CD1c-positive myeloid dendritic cell (primary cell): ENCODE measurements around the gene USB1.

Experiments
- DNase-seq: peaks from one replicate; pipeline ENCODE4 v3.0.0-alpha.2; 2016; ENCODE audit errors: extremely low spot score

The USB1 gene

DNA sequence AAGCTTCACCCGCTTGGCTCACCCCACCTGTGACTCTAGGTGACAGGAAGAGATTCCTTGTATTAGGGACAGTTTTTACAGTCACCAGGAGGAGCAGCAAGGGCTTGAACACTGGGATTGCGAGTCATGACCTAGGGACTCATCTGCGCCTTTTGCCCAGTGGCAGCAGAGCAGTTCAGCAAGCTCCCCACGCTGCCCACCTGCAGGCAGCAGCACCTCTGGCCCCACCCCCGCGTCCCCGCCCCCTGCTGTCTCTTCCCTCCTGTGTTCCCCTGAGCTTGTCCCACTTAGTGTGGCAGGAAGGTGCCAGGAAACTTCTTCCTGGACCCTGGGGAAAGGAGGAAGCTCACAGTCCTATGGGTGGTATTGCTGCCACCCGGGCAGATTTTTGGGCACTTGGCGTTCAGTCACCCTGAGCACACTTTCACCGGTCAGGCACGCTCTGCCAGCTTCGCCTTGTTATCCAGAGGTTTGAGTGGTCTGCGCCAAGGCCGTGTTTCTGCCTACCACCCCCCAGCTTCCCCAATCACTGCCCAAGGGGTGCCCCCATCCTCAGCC, 33.0 kb downstream of the USB1 start:
- no peak for DNase-seq

DNA sequence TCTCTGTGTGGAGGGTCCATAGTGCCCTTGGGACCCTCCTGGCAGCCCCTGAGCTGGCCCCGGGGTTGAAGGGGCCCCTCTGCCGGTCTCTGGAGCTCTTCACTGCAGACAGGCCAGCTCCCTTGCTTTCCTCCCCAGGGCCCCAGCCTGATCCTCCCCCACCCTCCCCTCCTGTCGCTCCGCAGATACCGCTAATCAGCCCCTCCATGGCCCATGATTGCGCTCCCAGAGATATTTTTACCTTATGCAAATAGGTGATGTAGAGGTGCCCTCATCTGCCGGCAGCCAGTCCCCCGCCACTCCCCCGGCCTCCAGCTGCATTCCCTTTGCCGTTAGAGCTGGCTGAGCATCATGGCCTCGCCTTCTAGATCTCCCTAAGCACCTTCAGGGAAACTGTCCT, 33.6 kb downstream of the USB1 start:
- no peak for DNase-seq

DNA sequence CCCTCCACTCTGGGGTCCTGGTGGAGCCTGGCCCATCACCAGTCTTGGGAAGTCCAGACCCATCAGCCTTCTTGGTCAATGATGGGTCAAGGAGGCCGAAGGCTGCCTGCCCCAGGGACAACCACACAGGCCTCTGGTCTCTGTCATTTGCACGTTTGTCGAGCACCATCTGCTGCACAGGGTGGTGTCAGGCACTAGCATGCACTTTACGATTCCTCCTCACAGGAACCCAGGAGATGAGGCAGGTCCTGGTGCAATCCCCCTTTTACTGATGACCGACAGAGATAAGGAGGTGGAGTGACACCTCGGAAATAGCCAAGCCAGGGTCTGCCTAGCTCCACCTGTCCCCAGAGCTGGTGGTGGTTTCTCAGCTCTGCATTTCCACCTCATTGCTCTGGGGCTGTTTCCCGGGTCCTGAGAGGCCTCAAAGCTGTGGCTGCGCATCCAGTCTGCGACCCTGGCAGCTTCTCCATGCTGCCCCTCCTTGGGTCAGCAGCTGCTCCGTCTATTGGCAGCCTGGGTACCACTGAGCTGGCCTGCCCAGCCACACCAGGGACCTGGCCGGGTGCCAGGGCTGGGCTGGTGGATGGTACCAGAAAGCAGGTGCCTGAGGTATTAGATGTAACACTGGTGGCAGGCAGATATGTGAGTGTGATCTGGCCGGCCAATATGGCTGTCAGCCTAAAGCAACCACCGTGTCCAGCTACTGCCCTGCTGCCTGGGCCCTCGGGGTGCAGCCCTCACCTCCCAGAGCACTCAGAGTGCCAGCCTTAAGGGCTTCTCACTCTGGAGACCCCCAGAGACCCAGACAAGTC, 34.4 kb downstream of the USB1 start:
- DNase-seq = no peak

DNA sequence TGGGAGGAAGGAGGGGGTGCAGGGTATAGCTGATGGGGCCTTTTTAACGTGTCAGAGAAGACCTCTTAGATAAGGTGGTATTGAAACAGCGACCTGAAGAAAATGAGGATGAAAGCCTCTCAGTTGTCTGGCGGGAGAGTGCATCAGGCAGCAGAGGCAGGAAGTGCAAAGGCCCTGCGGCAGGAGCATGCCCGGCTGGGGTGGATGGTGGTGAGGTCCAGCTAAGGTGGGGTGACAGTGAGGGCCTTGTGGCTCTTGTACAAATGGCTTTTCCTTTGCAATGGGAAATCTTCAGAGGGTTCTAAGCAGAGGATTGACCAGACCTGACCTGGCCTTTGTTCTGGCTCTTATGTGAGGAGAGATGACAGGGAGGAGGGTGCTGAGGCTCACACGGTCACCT, 35.7 kb downstream of the USB1 start:
- DNase-seq = no peak

DNA sequence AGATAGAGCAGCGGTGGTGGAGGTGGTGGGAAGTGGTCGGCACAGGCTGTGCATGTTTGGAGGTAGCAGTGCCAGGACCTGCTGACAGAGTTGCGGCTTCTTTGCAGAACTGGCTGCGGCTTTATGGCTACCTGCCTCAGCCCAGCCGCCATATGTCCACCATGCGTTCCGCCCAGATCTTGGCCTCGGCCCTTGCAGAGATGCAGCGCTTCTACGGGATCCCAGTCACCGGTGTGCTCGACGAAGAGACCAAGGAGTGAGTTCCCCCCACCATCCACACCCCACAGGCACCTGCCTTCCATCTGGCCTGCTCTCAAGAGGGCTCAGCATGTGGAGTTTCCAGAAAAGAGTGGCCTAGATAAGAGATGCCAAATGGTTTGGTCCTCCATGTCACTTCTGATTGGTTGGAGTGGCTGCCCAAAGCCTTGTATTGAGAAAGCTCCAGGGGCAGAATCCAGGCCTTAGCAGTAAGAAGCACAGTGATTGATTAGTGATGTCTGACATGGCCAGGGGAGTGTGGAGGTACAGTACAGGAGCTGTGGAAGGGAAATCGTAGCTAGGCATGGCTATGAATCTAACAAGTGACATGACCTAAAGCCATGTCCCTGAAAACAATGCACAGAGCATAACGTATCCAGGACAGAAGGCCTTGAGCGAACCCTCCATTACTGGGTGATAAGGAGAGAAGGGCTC, 36.3 kb downstream of the USB1 start:
- no peak for DNase-seq

DNA sequence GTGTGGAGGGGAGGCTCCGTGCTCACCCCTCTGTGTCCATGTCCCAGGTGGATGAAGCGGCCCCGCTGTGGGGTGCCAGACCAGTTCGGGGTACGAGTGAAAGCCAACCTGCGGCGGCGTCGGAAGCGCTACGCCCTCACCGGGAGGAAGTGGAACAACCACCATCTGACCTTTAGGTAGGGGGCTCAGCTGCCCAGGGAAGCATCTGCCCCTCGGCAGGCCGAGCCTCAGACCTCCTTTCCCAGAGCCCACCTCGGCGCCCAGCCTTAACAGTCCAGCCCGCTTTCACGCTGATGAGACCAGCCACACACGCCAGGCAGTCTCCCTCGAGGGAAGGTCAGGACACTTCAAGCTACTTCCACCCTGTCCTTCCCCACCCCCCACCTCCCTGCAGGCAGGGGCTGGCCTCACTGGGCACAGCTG, 37.0 kb downstream of the USB1 start:
- DNase-seq = no peak

DNA sequence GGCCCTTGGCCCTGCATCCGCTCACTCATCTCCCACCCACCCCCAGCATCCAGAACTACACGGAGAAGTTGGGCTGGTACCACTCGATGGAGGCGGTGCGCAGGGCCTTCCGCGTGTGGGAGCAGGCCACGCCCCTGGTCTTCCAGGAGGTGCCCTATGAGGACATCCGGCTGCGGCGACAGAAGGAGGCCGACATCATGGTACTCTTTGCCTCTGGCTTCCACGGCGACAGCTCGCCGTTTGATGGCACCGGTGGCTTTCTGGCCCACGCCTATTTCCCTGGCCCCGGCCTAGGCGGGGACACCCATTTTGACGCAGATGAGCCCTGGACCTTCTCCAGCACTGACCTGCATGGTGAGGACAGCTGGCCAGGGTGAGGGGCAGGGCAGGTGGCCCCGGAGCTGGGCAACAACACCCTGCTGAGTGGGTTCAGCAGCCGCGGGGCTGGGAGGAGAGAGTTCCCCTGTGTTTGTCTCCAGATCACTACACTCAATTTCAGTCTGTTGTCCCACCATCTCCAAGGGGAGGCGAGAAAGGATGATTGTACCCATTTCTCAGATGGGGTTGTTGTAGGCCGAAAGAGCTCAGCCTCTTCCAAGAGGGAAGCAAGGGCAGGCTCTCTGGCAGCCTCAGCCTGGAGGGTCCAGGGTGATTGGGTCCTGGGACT, 38.8 kb downstream of the USB1 start:
- no peak for DNase-seq

DNA sequence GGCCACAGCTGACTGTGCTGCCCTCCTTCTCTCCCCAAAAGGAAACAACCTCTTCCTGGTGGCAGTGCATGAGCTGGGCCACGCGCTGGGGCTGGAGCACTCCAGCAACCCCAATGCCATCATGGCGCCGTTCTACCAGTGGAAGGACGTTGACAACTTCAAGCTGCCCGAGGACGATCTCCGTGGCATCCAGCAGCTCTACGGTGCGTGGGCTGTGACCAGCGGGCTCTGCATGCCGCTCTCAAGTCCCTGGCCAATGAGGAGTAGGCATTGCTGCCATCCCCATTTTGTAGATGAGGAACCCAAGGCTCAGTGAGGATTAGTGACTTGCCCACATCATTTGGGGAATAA, 39.3 kb downstream of the USB1 start:
- DNase-seq = no peak

DNA sequence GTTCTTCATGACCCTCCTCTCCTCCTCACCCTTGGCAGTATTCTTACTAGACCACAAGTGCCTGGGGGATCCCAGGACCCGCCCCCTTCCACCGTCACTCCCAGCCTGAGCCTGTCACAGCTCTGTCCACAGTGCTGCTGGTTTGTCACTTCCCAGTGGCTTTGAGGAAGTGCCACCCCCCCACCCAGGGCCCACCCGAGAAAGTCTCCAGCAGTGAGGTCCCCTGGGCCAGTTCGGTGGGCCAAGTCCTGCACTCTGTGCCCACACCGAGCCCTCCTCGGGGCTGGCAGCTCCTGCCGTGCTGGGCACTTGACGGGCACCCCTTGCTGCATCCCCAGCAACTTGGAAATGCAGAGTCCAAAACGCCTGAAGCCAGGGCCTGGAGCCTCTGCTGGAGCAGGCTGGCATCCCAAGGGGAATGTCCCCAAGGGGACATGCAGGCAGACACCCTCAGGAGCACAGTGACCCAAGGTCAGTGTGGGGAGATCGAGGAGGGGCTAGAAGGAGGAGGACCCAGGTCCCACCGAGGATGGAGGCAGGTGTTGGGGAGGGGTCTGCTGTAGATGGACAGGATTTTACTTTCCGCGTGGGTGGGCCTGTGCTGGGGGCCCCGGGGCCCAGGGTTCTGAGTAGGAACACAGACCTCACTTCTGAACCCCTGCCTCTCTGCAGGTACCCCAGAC, 39.9 kb downstream of the USB1 start:
- DNase-seq = no peak

DNA sequence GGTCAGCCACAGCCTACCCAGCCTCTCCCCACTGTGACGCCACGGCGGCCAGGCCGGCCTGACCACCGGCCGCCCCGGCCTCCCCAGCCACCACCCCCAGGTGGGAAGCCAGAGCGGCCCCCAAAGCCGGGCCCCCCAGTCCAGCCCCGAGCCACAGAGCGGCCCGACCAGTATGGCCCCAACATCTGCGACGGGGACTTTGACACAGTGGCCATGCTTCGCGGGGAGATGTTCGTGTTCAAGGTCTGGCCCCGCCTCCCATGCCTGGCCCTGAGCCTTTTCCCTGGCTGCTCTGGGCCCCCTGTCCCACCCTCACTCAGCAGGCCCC, 40.4 kb downstream of the USB1 start:
- no peak for DNase-seq

DNA sequence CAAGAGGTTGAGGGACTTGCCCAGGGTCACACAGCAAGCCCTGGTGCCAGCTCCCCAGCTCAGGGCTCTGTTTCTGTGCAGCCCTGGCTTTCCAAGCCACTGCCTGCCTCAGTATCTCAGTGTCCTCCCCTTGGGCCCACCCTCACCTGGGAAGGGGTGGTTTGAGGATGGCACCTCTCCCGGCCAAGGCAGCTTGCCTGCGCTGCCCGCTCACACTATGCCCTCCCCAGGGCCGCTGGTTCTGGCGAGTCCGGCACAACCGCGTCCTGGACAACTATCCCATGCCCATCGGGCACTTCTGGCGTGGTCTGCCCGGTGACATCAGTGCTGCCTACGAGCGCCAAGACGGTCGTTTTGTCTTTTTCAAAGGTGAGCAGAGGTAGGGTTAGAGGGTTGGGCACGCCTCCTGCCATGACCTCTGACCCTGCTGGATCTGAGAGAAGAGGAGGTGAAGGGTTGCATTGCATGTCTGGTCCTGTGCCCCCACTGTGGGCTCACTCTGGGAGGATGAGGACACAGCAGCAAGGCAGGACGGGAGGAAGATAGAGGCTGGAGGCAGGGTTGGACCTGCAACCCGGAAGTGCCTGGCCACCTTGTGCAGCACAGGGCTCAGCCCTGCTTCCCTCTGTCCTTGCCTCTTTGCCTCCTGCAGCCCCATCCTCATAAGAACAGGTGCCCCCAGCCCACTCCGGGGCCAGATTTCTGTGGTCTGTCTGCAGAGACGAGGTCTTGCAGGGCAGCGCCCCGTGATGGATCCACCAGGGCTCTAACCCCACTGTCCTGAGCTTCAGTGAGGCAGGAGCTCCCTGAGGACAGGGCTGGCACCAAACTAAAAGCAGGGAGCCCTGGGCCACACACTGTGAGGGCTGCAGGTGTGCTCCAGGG, 41.0 kb downstream of the USB1 start:
- no peak for DNase-seq

DNA sequence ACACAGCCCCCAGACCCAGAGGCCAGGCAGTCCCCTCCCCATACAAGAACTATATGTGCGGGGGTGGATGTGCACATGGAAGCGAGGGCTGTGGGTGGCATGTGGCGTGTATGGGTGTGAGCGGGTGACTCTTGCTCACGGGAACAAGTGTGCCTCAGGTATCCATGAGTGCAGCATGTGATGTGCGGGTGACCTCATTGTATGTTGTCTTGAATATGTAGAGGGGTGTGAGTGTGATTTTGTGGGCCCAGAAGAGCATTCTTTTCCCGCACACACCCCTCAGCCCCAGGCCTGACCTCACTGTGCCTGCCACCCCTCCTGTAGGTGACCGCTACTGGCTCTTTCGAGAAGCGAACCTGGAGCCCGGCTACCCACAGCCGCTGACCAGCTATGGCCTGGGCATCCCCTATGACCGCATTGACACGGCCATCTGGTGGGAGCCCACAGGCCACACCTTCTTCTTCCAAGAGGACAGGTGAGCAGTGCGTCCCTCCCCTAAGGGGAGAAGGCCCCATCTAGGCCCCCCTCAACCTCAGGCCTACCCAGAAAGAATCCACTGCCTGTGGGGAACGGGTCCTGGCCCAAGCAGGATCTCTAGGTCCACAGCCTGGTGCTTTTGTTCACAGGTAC, 41.8 kb downstream of the USB1 start:
- DNase-seq = no peak

DNA sequence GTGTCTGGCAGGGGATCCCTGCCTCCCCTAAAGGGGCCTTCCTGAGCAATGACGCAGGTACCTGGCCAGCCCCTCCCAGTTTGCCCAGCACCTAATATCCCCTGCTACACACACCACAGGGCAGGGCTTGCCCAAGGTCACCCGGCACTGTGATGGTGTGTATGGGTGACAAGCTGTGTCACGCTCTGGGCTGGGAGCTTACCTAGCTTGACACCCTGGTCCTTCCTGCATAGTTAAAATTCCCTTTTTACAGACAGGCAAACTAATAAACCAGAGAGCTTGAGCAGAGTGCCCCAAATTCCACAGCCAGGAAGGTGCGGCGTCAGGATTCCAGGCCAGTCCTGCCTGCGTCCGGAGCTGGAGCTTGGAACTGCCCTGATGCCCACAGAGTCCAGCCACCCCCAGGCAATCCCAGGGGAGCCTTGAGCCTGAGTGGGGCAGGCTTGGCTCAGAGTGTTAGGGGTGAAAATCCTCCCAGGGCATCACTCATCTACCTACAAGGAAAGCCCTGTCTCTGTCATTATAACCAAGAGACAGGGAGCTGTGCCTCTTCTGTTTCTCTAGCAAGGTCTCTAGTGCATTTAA, 42.5 kb downstream of the USB1 start:
- DNase-seq = no peak

DNA sequence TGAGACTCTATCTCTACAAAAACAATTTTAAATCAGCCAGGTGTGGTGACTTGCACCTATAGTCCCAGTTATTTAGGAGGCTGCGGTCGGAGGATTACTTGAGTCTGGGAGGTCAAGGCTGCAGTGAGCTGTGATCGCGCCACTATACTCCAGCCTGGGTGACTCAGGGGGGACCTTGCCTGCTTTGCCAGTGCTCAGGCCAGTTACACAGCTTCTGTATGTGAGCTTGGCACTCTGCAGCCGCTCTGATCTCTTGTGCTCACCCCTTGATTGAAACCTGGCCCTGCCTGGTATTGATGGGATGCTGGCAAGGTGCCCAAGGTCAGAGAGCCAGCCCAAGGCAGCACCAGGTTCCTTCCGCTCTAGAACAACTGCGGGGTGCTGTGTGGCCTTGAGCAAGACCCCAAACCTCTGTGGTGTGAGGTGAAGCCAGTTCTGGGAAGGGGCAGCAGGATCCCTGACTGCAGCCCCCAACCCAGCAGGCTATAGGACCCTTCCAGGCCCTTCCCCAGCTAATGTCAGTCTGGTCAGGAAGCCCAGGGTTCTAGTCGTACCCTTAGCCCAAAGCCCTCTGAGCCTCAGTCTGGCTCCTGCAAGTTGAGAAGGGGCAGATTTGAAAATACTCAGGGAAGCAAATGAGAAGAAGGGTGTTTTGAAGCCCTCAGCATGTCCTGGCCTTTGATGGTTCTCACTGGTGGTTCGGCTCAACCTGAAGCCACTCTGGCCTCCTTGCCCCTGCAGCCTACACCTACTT, 43.2 kb downstream of the USB1 start:
- no peak for DNase-seq

DNA sequence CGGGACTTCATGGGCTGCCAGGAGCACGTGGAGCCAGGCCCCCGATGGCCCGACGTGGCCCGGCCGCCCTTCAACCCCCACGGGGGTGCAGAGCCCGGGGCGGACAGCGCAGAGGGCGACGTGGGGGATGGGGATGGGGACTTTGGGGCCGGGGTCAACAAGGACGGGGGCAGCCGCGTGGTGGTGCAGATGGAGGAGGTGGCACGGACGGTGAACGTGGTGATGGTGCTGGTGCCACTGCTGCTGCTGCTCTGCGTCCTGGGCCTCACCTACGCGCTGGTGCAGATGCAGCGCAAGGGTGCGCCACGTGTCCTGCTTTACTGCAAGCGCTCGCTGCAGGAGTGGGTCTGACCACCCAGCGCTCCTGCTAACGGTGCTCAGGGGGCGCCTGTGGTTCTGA, 43.9 kb downstream of the USB1 start:
- DNase-seq = no peak

DNA sequence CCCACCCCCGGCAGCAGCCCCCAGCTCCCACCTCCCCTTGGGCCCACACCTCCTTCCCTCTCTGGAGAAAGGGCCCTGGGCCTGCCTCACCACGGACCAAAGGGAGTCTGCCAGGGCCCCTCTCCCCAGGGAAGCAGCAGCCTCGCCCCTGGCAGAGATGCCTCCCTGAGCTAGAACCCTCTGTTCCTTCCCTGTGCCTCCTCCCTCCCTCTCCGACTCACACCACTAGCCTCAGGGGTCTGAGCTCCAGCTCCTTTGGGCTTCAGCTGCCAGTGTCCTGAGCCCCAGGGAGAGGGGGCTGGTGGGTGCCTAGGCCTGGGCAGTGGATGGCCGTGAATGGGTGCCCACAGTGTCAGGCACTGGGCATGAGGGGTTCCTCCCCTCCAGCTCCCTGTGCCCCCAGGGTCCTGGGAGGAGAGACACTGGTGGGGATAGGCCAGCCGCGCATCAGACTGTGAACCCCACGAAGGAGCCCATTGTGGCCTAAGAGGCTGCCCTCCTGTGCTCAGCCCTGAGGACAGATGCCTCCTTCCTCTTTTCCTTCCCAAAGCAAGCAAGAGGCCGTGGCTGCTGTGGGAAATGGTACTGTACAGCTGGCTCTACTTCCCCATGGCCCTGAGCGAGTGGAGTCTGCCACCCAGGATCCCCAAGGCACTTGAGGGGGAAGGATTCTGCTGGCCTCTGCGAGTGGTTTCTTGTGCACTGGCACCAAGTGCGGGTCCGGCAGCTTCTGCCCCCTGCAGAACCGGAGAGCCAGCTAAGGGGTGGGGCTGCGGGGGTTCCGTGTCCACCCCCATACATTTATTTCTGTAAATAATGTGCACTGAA, 45.1 kb downstream of the USB1 start:
- DNase-seq = peak; percentile 50

DNA sequence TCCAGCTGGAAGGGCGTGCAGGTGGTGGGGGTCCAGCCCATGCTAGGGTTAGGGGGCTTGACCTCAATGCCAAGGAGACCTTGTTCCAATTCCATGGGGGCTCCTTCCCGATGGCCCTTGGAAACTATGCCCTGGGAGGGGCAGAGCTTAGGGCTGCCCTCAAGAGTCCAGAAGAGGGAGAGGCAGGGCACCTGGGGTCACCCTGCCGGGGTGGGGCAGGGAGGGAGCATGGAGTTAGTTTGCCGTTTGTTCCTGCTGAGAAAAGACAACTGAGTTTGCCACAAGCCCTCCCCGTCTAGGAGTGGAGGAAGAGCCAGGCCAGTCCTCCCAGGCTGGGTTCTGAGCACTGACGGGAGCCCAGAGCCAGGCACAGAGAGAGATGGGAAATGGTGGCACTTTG, 45.7 kb downstream of the USB1 start:
- no peak for DNase-seq

DNA sequence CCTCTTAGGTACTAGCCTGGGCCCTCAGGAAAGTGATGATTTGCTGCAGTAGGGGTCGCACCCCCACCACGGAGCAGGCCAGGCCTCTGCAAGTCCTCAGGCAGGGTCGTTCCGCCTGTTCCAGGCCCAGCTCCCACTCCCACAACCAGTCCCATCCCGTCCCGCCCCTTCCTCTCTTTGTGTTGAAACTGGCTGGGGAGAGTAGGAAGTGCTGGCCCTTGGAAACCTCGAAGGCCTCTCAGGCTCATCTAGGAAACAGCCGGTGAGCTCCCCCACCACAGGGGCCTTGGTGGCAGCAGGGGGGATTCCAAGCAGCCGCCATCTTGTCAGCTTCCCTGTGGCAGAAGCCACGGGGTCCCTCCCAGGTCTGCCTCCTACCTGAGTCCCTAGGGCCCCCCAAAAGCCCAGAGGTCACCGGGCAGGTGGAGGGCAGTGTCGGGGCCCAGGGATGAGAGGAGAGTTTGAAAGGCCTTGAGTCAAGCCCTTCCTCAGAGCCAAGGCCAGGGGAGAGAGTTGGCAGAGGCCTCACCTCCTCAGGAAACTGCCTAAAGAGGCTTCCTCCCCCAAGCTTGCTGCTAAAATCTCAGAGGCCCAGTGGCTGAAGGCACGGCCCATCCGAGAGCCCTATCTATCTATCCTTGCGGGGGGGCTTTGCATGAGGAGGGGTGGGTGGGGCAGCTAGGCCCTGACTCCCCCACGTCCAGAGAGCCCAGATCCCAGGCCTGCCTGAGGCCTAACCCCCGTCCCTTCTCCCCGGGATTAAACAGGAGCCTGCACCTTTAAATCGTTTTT, 46.5 kb downstream of the USB1 start:
- DNase-seq = no peak
